GM12878 (cell line): ENCODE results near the gene EPHA10. TPM values are rescaled to one million over a fixed set of nuclear protein-coding genes. Genes with fewer than 3 reads are reported as not detected.

Source experiments
- ATAC-seq: fragments of 200-7000 bp; cut with Tn5 transposase; 3 replicates; pipeline ENCODE4 v1.9.1; 2020; ENCODE audit warnings: mild to moderate bottlenecking, moderate library complexity
- BruUV-seq: library from RNA; stranded (reverse); fragments of 400-500 nt; replicated peaks from 2 replicates; lab custom pipeline; 2021; lab: Mats Ljungman, UMichigan
- CTCF ChIA-PET: fragments of 300-600 bp; sonication (Branson Sonifier 250); formaldehyde crosslinking; extraction: SDS; loops from one replicate; lab custom pipeline; 2021; ENCODE audit warnings: inconsistent platforms; lab: Yijun Ruan, JAX
- POLR2A ChIA-PET: fragments of 350-600 bp; formaldehyde crosslinking; extraction: SDS; loops from one replicate; lab custom pipeline; 2021; ENCODE audit warnings: inconsistent platforms; lab: Charles Lee
- RAD21 ChIA-PET: fragments of 300-600 bp; sonication (Branson Sonifier 250); formaldehyde crosslinking; loops from one replicate; lab custom pipeline; 2023; ENCODE audit warnings: antibody characterized with exemption; ENCODE audit not compliant: unreplicated experiment; lab: Charles Lee
- SMC1A ChIA-PET: fragments of 300-600 bp; sonication (Branson Sonifier 250); formaldehyde crosslinking; loops from one replicate; lab custom pipeline; 2023; ENCODE audit not compliant: unreplicated experiment, uncharacterized antibody; lab: Charles Lee
- DNase-seq: peaks from one replicate; pipeline ENCODE4 v3.0.0-alpha.2; 2011; ENCODE audit warnings: low read depth, low spot score
- FAIRE-seq: peaks from 3 replicates; lab custom pipeline; 2011; peaks lifted over from hg19 to GRCh38; lab: Jason Lieb, UNC
- H2AFZ ChIP-seq: 2 replicates; pipeline ENCODE4 v1.6.0; 2011; ENCODE audit warnings: low read depth, low read length, control low read depth; ENCODE audit not compliant: control insufficient read depth
- H3K27ac ChIP-seq: 2 replicates; pipeline ENCODE4 v1.5.1; 2011; ENCODE audit warnings: control low read depth; ENCODE audit not compliant: control insufficient read depth, insufficient read depth
- H3K27me3 ChIP-seq, 2 experiments: replicated peaks in 1 of 2; 2 replicates each; pipeline versions ENCODE4 v1.6.0 to v1.6.1; 2011; ENCODE audit warnings: low read length in 1 of 2; ENCODE audit not compliant: control insufficient read depth in 2 of 2, insufficient read depth in 2 of 2
- H3K36me3 ChIP-seq, 2 experiments: 2 replicates each; pipeline ENCODE4 v1.5.1; 2011; ENCODE audit warnings: low read length in 1 of 2; ENCODE audit not compliant: control insufficient read depth in 2 of 2, insufficient read depth in 2 of 2
- H3K4me1 ChIP-seq: 2 replicates; pipeline ENCODE4 v1.6.1; 2011; ENCODE audit warnings: mild to moderate bottlenecking, low read length, moderate library complexity, mixed read lengths; ENCODE audit not compliant: control insufficient read depth, insufficient read depth
- H3K4me2 ChIP-seq: 2 replicates; pipeline ENCODE4 v1.6.0; 2011; ENCODE audit warnings: control low read depth; ENCODE audit not compliant: control insufficient read depth, insufficient read depth
- H3K4me3 ChIP-seq: fragments of 200-600 bp; sonication (generic); 2 replicates; pipeline ENCODE4 v1.5.1; 2016
- H3K79me2 ChIP-seq: 2 replicates; pipeline ENCODE4 v1.6.0; 2011; ENCODE audit warnings: low read length; ENCODE audit not compliant: control insufficient read depth, insufficient read depth
- H3K9ac ChIP-seq: 2 replicates; pipeline ENCODE4 v1.8.0; 2011; ENCODE audit warnings: low read length, control low read depth, mixed read lengths; ENCODE audit not compliant: control insufficient read depth, insufficient read depth
- H3K9me3 ChIP-seq: replicated peaks from 3 replicates; pipeline ENCODE4 v1.5.1; 2011; ENCODE audit warnings: mild to moderate bottlenecking, low read length; ENCODE audit not compliant: control insufficient read depth, insufficient read depth
- H4K20me1 ChIP-seq: 2 replicates; pipeline ENCODE4 v1.6.0; 2011; ENCODE audit not compliant: control insufficient read depth, insufficient read depth
- CBX3 ChIP-seq: fragments of 200-600 bp; sonication (generic); IDR thresholded peaks from 2 replicates; pipeline ENCODE4 v1.6.1; 2016; ENCODE audit warnings: low read depth, borderline replicate concordance
- EGR1 ChIP-seq, 2 experiments: IDR thresholded peaks; 1 replicate in 1 of 2; 2 replicates in 1 of 2; pipeline ENCODE4 v1.6.1; 2011 to 2012; ENCODE audit warnings: low read depth in 2 of 2, low read length in 2 of 2, borderline replicate concordance in 1 of 2, mild to moderate bottlenecking in 1 of 2, moderate library complexity in 1 of 2
- GABPA ChIP-seq: IDR thresholded peaks from 2 replicates; pipeline ENCODE4 v1.6.1; 2014; ENCODE audit warnings: antibody characterized with exemption, low read depth, mild to moderate bottlenecking, inconsistent platforms
- JUNB ChIP-seq: IDR thresholded peaks from 2 replicates; pipeline ENCODE4 v1.6.1; 2016; ENCODE audit warnings: antibody characterized with exemption, mild to moderate bottlenecking
- MEF2B ChIP-seq: fragments of 450-650 bp; IDR thresholded peaks from 2 replicates; pipeline ENCODE4 v1.6.1; 2018; ENCODE audit warnings: mild to moderate bottlenecking, moderate library complexity; ENCODE audit not compliant: partially characterized antibody, poor library complexity, severe bottlenecking
- NFYA ChIP-seq: IDR thresholded peaks from 2 replicates; pipeline ENCODE4 v1.6.1; 2011; ENCODE audit warnings: low read depth, mild to moderate bottlenecking, low read length, improper control_type of control experiment, borderline replicate concordance
- POLR2A ChIP-seq: IDR thresholded peaks from 2 replicates; pipeline ENCODE4 v1.6.1; 2011; ENCODE audit warnings: low read depth, mild to moderate bottlenecking, low read length
- POU2F2 ChIP-seq: IDR thresholded peaks from 3 replicates; pipeline ENCODE4 v1.6.1; 2011; ENCODE audit warnings: low read depth, mild to moderate bottlenecking, low read length, borderline replicate concordance
- SREBF1 ChIP-seq: IDR thresholded peaks from 2 replicates; pipeline ENCODE4 v1.6.1; 2012; ENCODE audit warnings: mild to moderate bottlenecking, low read length
- YBX1 ChIP-seq: fragments of 450-650 bp; IDR thresholded peaks from 2 replicates; pipeline ENCODE4 v1.6.1; 2016; ENCODE audit warnings: antibody characterized with exemption
- WGBS: methylation state at CpG from one replicate; pipeline ENCODE4 v1.1.6; 2016; ENCODE audit warnings: low lambda C conversion rate; ENCODE audit not compliant: insufficient replicate concordance, insufficient coverage; ENCODE audit errors: missing lambda C conversion rate; 5-methylcytosine and 5-hydroxymethylcytosine counted together
- in situ Hi-C: fragments of 300-500 bp; cut with MboI; formaldehyde crosslinking; loops from 9 replicates; pipeline ENCODE4 v1.14.3; 2018; ENCODE audit warnings: mixed read lengths
- intact Hi-C: fragments of 100-400 bp; cut with micrococcal nuclease; formaldehyde crosslinking; loops from one replicate; pipeline ENCODE4 v1.14.2; 2022; ENCODE audit not compliant: unreplicated experiment
- polyA plus RNA-seq, 11 experiments: library from polyadenylated mRNA; depleted of rRNA in 4 of 11; unstranded in 6 of 11; stranded (reverse) in 5 of 11; fragments of >200 nt; fragmentation: Nextera tagmentation in 4 of 11; fragmentation: Illumina TruSeq in 1 of 11; extraction: Ambion mirVana in 4 of 11; extraction: Trizol in 1 of 11; gene quantifications; 1 replicate in 1 of 11; 2 replicates in 10 of 11; pipeline versions ENCODE4 v1.2.1 to v1.2.3, GENCODE V29; 2011 to 2016; ENCODE audit warnings: inconsistent platforms in 2 of 11, missing spikeins in 2 of 11, low read depth in 1 of 11
- total RNA-seq, 4 experiments: library from RNA; depleted of rRNA in 3 of 4; stranded (reverse); fragments of >200 nt in 3 of 4; fragmentation: Illumina TruSeq in 1 of 4; extraction: Trizol in 1 of 4; gene quantifications; 2 replicates each; pipeline versions ENCODE4 v1.2.1 to v1.2.3, GENCODE V29; 2013 to 2021
- TF ChIP-seq, protein P1 (sequence below): IDR thresholded peaks from 2 replicates; pipeline ENCODE4 v1.6.1; 2012; ENCODE audit warnings: improper control_type of control experiment, low read depth, low read length; ENCODE audit not compliant: insufficient replicate concordance
- TF ChIP-seq, protein P2 (sequence below): fragments of 450-650 bp; IDR thresholded peaks from 2 replicates; pipeline ENCODE4 v1.6.1; 2017; ENCODE audit warnings: mild to moderate bottlenecking

The EPHA10 gene
- total and polyA plus RNA-seq, 10 of the 15 experiments (the other 5 are each of a cell fraction or from before 2014, with no cell fraction given) = 0.05 to 0.06 TPM; not detected in 8

DNA sequence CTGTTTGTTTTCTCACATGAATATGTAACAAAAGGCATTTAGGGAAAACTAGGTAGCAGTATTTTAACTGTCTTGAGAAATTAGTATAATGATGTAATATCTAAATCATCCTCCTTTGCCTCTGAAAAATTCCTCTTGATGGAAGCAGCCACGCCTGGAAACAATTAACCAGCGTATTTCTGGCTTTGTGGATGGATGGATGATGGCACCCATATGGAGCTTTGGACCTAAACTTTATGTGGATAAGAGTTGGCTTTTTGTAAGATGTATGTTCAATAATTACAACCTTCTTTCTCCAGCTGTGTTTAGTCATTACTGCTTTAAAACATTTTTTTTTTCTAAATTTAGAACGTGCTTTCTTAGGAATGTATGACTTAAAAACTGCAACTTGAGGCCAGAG is 60.0 kb downstream of the EPHA10 start (continued):
- TF ChIP-seq, protein P1, sequence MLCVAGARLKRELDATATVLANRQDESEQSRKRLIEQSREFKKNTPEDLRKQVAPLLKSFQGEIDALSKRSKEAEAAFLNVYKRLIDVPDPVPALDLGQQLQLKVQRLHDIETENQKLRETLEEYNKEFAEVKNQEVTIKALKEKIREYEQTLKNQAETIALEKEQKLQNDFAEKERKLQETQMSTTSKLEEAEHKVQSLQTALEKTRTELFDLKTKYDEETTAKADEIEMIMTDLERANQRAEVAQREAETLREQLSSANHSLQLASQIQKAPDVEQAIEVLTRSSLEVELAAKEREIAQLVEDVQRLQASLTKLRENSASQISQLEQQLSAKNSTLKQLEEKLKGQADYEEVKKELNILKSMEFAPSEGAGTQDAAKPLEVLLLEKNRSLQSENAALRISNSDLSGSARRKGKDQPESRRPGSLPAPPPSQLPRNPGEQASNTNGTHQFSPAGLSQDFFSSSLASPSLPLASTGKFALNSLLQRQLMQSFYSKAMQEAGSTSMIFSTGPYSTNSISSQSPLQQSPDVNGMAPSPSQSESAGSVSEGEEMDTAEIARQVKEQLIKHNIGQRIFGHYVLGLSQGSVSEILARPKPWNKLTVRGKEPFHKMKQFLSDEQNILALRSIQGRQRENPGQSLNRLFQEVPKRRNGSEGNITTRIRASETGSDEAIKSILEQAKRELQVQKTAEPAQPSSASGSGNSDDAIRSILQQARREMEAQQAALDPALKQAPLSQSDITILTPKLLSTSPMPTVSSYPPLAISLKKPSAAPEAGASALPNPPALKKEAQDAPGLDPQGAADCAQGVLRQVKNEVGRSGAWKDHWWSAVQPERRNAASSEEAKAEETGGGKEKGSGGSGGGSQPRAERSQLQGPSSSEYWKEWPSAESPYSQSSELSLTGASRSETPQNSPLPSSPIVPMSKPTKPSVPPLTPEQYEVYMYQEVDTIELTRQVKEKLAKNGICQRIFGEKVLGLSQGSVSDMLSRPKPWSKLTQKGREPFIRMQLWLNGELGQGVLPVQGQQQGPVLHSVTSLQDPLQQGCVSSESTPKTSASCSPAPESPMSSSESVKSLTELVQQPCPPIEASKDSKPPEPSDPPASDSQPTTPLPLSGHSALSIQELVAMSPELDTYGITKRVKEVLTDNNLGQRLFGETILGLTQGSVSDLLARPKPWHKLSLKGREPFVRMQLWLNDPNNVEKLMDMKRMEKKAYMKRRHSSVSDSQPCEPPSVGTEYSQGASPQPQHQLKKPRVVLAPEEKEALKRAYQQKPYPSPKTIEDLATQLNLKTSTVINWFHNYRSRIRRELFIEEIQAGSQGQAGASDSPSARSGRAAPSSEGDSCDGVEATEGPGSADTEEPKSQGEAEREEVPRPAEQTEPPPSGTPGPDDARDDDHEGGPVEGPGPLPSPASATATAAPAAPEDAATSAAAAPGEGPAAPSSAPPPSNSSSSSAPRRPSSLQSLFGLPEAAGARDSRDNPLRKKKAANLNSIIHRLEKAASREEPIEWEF = no peak
- TF ChIP-seq POU2F2 = no peak
- no peak for TF ChIP-seq NFYA
- TF ChIP-seq YBX1 = no peak
- TF ChIP-seq POLR2A = no peak

DNA sequence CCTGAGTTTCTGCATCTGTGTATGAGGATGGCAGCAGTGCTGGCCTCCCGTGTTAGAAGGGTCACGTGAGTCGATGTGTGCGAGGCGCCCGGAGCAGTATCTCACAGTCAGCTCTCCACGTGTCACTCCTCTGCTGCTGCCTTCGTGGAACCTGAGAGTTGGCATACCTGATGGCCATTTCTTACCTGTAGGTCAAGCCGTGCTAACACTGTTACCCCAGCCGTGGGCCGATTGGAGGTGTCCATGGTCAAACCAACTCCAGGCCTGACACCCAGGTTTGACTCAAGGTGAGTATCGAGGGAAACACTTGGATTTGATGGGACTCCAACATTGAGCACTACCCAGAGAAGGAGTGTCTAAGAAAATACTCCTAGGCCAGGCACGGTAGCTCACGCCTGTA is 61.9 kb downstream of the EPHA10 start:
- FAIRE-seq (no peak), DNase-seq (no peak), ATAC-seq (no peak)
- no TSS peak for BruUV-seq
- Histone ChIP-seq H3K4me1 (peaks cover 11% of the 10 kb centered on the region), H4K20me1 (no peaks in the 10 kb centered on the region; the same call in 1 of the 2 replicates), H3K27ac (no peak overlapping the region), H3K4me2 (no peak overlapping the region), H3K4me3 (no peak overlapping the region), H3K9ac (no peak overlapping the region), H3K36me3 (peaks cover 29 to 32% of the 10 kb centered on the region in 2 experiments), H2AFZ (no peak overlapping the region), H3K79me2 (peaks cover 4% of the 10 kb centered on the region), H3K9me3 (no peaks in the 10 kb centered on the region), H3K27me3 (no peaks in the 10 kb centered on the region)
- ChIA-PET POLR2A (no interaction called here), SMC1A (no interaction called here), CTCF (no interaction called here), RAD21 (no interaction called here)
- in situ Hi-C loops = loop anchor here (10.0 kb wide), 1 partner anchor 272 kb away; no protein-coding TSS in a partner anchor
- intact Hi-C loops = no loop called here
- WGBS = 97% methylated on average over 13 of the region's 14 CpGs
- TF ChIP-seq POLR2A = no peak
- TF ChIP-seq CBX3 = no peak
- TF ChIP-seq MEF2B = no peak
- no peak for TF ChIP-seq GABPA
- no peak for TF ChIP-seq EGR1 (IDR thresholded peaks at IDR 0.05; ENCODE audit: borderline replicate concordance in 1 of 2, low read depth in 2 of 2, low read length in 2 of 2)
- no peak for TF ChIP-seq JUNB
- TF ChIP-seq, protein P2, sequence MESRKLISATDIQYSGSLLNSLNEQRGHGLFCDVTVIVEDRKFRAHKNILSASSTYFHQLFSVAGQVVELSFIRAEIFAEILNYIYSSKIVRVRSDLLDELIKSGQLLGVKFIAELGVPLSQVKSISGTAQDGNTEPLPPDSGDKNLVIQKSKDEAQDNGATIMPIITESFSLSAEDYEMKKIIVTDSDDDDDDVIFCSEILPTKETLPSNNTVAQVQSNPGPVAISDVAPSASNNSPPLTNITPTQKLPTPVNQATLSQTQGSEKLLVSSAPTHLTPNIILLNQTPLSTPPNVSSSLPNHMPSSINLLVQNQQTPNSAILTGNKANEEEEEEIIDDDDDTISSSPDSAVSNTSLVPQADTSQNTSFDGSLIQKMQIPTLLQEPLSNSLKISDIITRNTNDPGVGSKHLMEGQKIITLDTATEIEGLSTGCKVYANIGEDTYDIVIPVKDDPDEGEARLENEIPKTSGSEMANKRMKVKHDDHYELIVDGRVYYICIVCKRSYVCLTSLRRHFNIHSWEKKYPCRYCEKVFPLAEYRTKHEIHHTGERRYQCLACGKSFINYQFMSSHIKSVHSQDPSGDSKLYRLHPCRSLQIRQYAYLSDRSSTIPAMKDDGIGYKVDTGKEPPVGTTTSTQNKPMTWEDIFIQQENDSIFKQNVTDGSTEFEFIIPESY = no peak
- TF ChIP-seq SREBF1 = no peak
